Natural killer cell (primary cell): ENCODE measurements around the gene LONRF3. TPM values are rescaled to one million over a fixed set of nuclear protein-coding genes. Genes with fewer than 3 reads are reported as not detected.

Experiments
- ATAC-seq, 3 donors: fragments of 150-1000 bp in 2 of 3; fragments of 200-7000 bp in 1 of 3; cut with Tn5 transposase; 1 replicate in 1 of 3; 2 replicates in 2 of 3; pipeline ENCODE4 v1.10.0; 2021; ENCODE audit warnings: mild to moderate bottlenecking in 2 of 3, moderate library complexity in 2 of 3
- DNase-seq, 2 donors: peaks; one replicate each; pipeline versions ENCODE4 v3.0.0 to v3.0.0-alpha.2; 2013 to 2021; ENCODE audit warnings: mixed read lengths in 1 of 2
- H3K27ac ChIP-seq: one replicate; pipeline ENCODE4 v1.5.1; 2013; ENCODE audit warnings: mild to moderate bottlenecking, low read length
- H3K27me3 ChIP-seq: one replicate; pipeline ENCODE4 v1.6.1; 2013; ENCODE audit warnings: low read length; ENCODE audit not compliant: control insufficient read depth, insufficient read depth
- H3K36me3 ChIP-seq: one replicate; pipeline ENCODE4 v1.6.1; 2013; ENCODE audit warnings: low read length; ENCODE audit not compliant: control insufficient read depth, insufficient read depth
- H3K4me1 ChIP-seq: one replicate; pipeline ENCODE4 v1.6.1; 2013; ENCODE audit warnings: low read length; ENCODE audit not compliant: control insufficient read depth, insufficient read depth
- H3K4me3 ChIP-seq: one replicate; pipeline ENCODE4 v1.5.1; 2013; ENCODE audit warnings: low read length
- H3K9me3 ChIP-seq: one replicate; pipeline ENCODE4 v1.6.1; 2013; ENCODE audit warnings: low read length; ENCODE audit not compliant: control insufficient read depth, insufficient read depth
- H3K27ac Mint-ChIP-seq, 2 donors: one replicate each; pipeline ENCODE4 v1.8.0; 2022; ENCODE audit warnings: mild to moderate bottlenecking in 2 of 2, mixed read lengths in 2 of 2, moderate library complexity in 1 of 2
- H3K27me3 Mint-ChIP-seq, 2 donors: one replicate each; pipeline ENCODE4 v1.8.0; 2022; ENCODE audit warnings: low read depth in 2 of 2, mixed read lengths in 2 of 2
- H3K36me3 Mint-ChIP-seq: one replicate; pipeline ENCODE4 v1.8.0; 2022; ENCODE audit warnings: mixed read lengths
- H3K4me1 Mint-ChIP-seq, 2 donors: one replicate each; pipeline ENCODE4 v1.8.0; 2022; ENCODE audit warnings: mixed read lengths in 2 of 2
- H3K4me3 Mint-ChIP-seq: one replicate; pipeline ENCODE4 v1.8.0; 2022; ENCODE audit warnings: mild to moderate bottlenecking, moderate library complexity, mixed read lengths
- H3K9me3 Mint-ChIP-seq, 2 donors: one replicate each; pipeline ENCODE4 v1.8.0; 2022; ENCODE audit warnings: mixed read lengths in 2 of 2
- WGBS: methylation state at CpG from one replicate; pipeline ENCODE4 v1.1.7; 2013; ENCODE audit warnings: missing lambda C conversion rate; ENCODE audit not compliant: insufficient coverage; 5-methylcytosine and 5-hydroxymethylcytosine counted together
- intact Hi-C: fragments of 100-400 bp; cut with micrococcal nuclease; formaldehyde crosslinking; loops from one replicate; pipeline ENCODE4 v1.14.2; 2022
- total RNA-seq, 4 donors: library from RNA; stranded (reverse); fragments of 120-200 nt in 1 of 4; gene quantifications; one replicate each; pipeline versions ENCODE4 v1.2.3 to v1.2.4, GENCODE V29; 2013 to 2022
- TF ChIP-seq, protein P1 (sequence below): fragments of 200-600 bp; IDR thresholded peaks from one replicate; pipeline ENCODE4 v1.8.0; 2022; ENCODE audit warnings: antibody characterized with exemption

The LONRF3 gene
- total RNA-seq, 3 donors from 2014 or later (not counting 1 experiment from before 2014, with no cell fraction given) = 13.4 to 21.2 (median 17.4) TPM

DNA sequence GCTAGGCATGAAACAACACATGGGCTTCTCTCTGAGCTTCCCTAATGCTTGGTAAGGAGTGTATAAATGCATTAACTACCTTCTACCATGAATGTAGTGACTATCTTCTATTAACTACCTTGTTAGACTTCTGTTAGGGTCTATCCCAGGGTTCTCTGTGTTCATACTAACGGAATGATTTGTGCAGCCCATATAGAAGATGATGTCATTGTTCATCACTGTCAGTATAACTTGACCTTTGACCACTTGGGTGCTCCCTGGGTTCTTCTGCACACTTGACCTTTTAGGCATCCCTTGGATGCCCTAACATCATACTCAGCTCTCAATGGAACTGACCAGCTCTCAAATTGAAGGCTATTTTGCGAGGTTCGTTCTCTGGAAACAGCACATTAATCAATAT lies 67.6 kb downstream of the LONRF3 start:
- ATAC-seq (no peak), DNase-seq (no peak)
- intact Hi-C loops = no loop called here
- Mint-ChIP-seq H3K4me3 (no peak overlapping the region), H3K36me3 (no peaks in the 10 kb centered on the region), H3K27me3 (peaks cover 0 to 5% of the 10 kb centered on the region in 2 donors), H3K4me1 (no peaks in the 10 kb centered on the region), H3K9me3 (no peaks in the 10 kb centered on the region), H3K27ac (no peak overlapping the region)
- Histone ChIP-seq H3K27me3 (no peaks in the 10 kb centered on the region), H3K4me1 (no peaks in the 10 kb centered on the region), H3K9me3 (no peaks in the 10 kb centered on the region), H3K27ac (no peak overlapping the region), H3K36me3 (no peaks in the 10 kb centered on the region), H3K4me3 (no peak overlapping the region)
- TF ChIP-seq, protein P1, sequence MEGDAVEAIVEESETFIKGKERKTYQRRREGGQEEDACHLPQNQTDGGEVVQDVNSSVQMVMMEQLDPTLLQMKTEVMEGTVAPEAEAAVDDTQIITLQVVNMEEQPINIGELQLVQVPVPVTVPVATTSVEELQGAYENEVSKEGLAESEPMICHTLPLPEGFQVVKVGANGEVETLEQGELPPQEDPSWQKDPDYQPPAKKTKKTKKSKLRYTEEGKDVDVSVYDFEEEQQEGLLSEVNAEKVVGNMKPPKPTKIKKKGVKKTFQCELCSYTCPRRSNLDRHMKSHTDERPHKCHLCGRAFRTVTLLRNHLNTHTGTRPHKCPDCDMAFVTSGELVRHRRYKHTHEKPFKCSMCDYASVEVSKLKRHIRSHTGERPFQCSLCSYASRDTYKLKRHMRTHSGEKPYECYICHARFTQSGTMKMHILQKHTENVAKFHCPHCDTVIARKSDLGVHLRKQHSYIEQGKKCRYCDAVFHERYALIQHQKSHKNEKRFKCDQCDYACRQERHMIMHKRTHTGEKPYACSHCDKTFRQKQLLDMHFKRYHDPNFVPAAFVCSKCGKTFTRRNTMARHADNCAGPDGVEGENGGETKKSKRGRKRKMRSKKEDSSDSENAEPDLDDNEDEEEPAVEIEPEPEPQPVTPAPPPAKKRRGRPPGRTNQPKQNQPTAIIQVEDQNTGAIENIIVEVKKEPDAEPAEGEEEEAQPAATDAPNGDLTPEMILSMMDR = no peak
- 87% methylated on average over 3 of the region's 3 CpGs for WGBS

DNA sequence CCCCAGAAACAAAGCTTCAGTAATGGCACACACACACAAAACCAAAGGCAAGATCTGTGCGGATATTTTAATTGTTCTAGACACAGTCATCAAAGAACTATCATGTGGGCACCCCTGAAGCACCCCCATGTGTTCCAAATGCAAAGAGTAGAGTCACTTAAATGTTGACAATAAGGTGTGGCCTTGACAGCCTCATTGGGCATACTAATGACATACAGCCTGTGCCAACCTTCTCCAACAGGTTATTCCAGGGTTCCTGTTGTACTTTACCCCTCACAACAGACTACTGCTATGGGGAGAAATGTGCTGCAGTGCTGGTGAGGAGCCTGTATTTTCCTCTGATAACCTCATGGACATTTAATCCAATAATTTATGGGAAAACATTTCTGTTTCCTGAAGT lies 68.6 kb downstream of the LONRF3 start:
- Mint-ChIP-seq H3K36me3 (no peaks in the 10 kb centered on the region), H3K4me1 (no peaks in the 10 kb centered on the region), H3K27me3 (peaks cover 2 to 8% of the 10 kb centered on the region in 2 donors), H3K27ac (no peak overlapping the region), H3K9me3 (no peaks in the 10 kb centered on the region), H3K4me3 (no peak overlapping the region)
- intact Hi-C loops = no loop called here
- no peak for ATAC-seq
- no peak overlapping the region for H3K4me3 ChIP-seq
- H3K27me3 ChIP-seq = no peaks in the 10 kb centered on the region
- H3K9me3 ChIP-seq = no peaks in the 10 kb centered on the region
- H3K36me3 ChIP-seq = no peaks in the 10 kb centered on the region
- no peak overlapping the region for H3K27ac ChIP-seq
- DNase-seq = no peak
- H3K4me1 ChIP-seq = no peaks in the 10 kb centered on the region
- TF ChIP-seq, protein P1 = no peak
- WGBS = no CpG with 5 or more reads among the region's 1 CpG

DNA sequence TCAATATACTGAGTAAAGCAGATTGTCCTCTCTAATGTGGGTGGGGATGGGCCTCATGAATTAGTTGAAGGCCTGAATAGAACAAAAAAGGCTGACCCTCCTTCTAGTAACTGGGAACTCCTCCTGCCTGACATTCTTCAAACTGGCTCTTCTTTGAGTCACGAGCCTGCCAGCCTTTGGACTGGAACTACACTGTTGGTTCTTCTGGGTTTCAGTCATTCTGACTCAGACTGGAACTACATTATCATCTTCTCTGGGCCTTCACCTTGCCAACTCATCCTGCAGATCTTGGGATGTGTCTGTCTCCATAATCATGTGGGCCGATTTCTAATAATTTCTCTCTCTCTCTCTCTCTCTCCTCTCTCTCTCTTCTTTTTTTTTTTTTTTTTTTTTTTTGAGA lies 71.5 kb downstream of the LONRF3 start:
- ATAC-seq (no peak), DNase-seq (no peak)
- Mint-ChIP-seq H3K9me3 (no peaks in the 10 kb centered on the region), H3K27me3 (peaks cover 2 to 21% of the 10 kb centered on the region in 2 donors), H3K4me1 (no peaks in the 10 kb centered on the region), H3K36me3 (no peaks in the 10 kb centered on the region), H3K27ac (no peak overlapping the region), H3K4me3 (no peak overlapping the region)
- intact Hi-C loops = no loop called here
- Histone ChIP-seq H3K27me3 (no peaks in the 10 kb centered on the region), H3K27ac (no peak overlapping the region), H3K4me3 (no peak overlapping the region), H3K9me3 (no peaks in the 10 kb centered on the region), H3K36me3 (no peaks in the 10 kb centered on the region), H3K4me1 (no peaks in the 10 kb centered on the region)
- WGBS = 74% methylated on average over 2 of the region's 2 CpGs
- TF ChIP-seq, protein P1 = no peak

DNA sequence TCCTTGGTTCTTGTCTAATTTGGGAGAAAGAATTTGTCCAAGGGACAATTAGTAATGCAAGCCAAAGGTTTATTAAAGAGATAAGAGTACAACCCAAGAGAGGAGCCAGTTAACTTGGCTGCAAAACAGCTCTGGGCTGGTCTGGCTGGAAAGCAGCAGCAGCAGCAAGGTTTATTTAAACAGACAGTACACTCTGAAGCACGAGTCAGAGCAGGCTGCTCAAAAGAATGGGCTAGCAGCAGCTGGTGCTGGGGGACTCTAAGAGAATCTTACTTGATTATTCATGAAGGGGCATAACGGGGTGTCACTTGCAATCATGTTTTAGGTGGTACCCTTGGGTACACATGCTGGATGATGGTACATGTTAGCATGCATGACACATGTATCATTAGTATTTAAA lies 81.3 kb downstream of the LONRF3 start:
- intact Hi-C loops = no loop called here
- no peaks in the 10 kb centered on the region for H3K27me3 ChIP-seq
- Mint-ChIP-seq H3K9me3 (no peaks in the 10 kb centered on the region), H3K27me3 (peaks cover 0 to 35% of the 10 kb centered on the region in 2 donors), H3K27ac (no peak overlapping the region), H3K4me1 (no peaks in the 10 kb centered on the region), H3K4me3 (no peak overlapping the region), H3K36me3 (no peaks in the 10 kb centered on the region)
- ATAC-seq = no peak
- H3K27ac ChIP-seq = no peak overlapping the region
- H3K4me3 ChIP-seq = no peak overlapping the region
- TF ChIP-seq, protein P1 = no peak
- H3K36me3 ChIP-seq = no peaks in the 10 kb centered on the region
- H3K4me1 ChIP-seq = no peaks in the 10 kb centered on the region
- no peak for DNase-seq
- no peaks in the 10 kb centered on the region for H3K9me3 ChIP-seq
- 81% methylated on average over 1 of the region's 2 CpGs for WGBS
